Stimulated activated naive CD8-positive, alpha-beta T cell treated with anti-CD3 and anti-CD28 coated beads, Interleukin-15, Interleukin-2, amounts not matched to agents 100 U/mL and 50 U/mL, for 24 hours (primary cell): ENCODE measurements around the gene XPO6.

ENCODE experiments used
- ATAC-seq: fragments of 150-1000 bp; cut with Tn5 transposase; one replicate; pipeline ENCODE4 v1.10.0; 2021
- DNase-seq: peaks from one replicate; pipeline ENCODE4 v3.0.0; 2021

Gene XPO6

DNA sequence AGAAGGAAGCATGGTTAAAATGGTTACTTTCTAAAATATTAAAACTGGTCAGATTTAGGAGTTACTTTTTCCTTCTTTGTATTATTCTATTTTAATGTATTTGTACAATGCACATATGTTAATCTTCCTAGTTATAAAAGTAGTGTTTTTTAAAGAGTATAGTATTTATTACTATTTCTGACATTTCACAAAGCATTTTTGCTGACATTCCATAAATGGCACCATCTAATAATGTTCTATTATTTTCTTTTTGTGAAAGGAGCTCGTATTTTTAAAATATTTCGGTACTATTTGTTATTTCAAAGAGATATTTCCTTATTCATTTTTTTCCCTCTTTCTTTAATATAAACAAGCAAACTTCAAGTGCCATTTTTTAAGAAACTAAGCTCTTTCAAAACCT, 100.8 kb downstream of the XPO6 start:
- ATAC-seq = no peak
- DNase-seq = no peak

DNA sequence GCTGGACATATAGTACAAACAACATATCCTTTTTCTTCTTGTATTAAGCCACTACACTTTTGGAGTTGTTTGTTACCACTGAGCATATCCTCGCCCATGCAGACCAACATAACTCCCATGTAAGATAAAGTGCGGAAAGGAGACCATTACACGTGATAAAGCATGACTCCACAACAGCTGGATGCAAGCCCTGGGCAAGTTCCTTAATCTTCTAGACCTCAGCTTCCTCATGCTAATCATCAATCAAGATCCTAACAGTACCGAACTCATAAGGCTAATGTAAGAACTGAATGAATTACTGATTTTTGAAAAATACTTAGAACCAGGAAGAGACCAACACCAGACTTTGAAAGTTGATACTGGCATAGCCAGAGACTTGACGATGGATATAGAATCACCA, 101.3 kb downstream of the XPO6 start:
- ATAC-seq = no peak
- no peak for DNase-seq

DNA sequence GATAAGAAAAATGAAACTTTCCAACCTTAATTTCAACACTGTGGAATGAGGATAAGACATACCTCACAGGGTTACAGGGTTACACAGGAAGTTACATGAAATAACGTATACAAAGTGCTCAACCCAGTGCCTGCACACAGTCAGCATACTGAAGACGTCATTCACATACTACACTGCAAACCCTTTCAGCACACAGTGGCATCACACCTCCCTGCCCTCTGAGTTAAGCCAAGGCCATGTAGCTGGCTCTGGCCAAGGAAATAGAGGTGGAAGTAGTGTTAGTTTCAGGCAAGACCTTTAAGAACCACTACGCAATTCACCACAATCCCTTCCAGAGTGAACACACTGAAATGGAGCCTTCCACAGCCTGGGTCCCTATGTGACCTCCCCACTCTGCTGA, 101.7 kb downstream of the XPO6 start:
- DNase-seq (no peak), ATAC-seq (no peak)

DNA sequence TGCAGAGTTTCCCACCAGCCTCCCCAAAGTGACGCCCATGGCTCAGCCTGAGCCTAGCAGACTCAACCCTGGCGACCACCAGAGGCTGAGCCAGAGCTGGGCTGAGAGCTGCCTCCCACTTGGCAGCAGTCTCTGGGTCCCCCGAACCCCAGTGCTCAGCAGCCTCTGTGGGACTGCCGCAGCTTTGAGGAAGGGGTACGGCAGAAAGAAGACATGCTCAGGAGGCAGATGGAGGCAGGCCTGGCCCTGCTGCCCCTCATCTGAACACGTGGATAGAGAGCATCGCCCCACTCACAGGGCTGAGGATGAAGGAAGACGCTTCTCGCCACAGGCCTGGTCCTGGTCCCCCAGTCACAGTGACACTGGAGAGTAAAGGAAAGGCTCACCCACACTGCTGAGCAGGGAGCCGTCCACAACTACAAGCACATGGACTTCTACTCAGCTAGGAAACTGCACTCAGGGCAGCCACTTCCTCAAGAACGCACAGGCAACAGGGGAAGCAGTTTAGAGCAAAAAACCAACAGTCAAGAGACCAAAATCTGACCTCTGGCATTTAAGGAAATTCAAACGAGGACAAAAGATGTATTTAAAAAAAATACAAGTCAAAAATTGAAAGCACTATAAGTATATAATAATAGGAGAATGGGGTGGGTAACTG, 103.0 kb downstream of the XPO6 start:
- no peak for ATAC-seq
- DNase-seq = no peak

DNA sequence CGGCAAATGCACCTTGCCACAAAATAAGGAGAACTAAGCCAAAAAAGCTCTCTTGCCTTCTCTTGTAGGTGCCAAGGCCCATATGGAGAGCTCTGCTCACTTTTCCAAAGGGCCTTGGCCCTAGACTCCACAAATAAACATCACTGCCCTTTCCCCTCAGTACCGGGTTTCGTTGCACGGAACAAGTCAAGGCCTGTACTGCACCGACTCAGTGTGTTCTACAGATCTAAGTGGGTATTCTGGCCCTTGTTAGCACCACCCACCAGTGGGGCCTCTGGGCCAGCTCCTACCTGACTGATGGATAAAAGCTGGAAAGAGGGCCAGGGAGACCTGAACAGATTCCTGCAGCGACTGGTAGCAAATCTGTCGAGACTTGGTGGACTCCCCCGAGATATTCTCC, 104.5 kb downstream of the XPO6 start:
- no peak for ATAC-seq

DNA sequence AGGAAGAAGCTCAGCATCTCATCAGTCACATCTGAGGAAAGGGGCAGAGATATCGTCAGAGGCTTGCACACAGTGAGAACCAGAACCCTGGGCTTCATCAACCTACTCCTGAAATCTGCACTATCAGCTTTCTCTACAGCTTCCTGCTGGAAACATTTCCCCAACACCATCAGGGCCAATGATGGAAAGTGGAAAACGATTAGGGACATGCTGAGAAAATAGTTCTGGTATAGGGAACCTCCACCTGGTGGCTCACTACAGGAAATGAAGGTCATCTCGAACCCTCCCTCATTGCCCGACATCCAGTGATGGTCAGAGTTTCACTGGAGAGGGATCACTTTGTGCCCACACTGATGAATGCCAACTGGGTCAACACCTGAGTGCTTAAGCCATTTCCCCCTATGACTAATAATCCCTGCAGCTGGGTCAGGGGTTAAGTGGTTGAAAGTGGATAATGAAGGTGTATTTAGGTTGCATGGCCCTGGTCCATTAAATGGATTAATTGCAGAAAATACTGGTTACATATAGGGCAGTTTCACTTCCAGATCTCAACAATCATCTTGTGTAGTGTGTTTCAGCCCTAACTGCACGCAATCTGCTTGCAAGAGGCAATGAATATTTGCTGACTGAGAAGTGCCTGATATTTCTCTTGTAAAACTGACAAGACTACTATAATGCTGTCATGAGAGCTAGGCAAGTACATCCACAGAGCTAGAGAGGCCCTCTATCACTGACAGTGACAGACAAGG, 105.1 kb downstream of the XPO6 start:
- DNase-seq (no peak), ATAC-seq (no peak)

More for the DNA sequence above, 104.5 kb downstream of the XPO6 start:
- no peak for DNase-seq

DNA sequence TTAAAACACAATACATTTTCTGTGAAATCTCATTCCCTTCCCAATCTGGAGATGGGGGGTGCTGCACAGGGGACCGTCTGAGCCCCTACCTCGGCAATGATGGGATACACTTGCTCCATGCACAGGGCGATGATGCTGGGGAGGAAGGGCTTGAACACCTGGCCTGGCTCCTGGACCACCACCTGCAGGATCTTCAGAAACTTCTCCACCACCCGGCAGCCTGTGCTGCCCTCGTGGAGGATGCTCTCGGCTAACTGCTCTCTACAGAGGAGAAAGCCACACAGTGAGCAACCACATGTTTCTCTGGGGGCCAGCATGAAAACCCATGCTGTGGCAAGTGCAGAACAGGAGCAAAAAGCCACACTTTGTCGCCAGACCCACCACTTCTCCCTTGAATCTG, 105.8 kb downstream of the XPO6 start:
- ATAC-seq = no peak
- DNase-seq = no peak

DNA sequence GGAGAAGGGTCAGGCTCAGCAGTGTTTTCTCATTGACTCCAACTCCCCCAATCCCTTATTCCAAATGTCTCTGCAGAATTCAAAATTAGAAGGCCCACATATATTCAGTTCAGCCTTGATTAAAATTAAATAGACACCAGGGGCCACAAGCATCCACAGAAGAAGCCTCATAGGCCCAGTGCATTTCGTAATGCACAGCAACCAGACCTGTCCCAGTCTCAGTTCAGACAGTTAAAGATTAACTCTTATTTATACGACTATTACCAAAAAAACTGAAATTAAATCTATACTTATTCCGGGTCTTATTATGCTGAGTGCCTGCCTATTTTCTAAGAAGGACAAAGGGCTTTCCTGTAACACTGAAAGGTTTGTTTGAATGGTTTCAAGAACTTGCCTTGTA, 106.5 kb downstream of the XPO6 start:
- ATAC-seq = no peak
- no peak for DNase-seq

DNA sequence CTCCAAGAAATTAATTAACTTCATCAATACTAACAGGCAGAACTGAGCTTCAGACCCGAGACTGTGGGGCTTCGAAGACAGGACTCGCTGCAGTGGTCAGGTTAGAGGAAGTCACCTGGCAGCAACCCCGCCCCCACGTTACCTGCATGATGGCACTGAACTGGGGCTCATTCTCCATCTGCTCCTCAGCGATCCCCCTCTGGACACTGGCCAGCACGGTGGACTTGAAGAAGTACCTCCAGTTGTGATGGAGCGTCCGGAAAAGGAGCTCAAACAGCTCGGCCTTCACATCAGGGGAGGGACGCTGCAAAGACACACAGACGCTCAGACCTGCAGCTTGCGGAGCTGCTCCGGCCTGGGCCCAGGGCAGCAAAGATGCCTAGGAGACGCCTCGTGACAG, 107.4 kb downstream of the XPO6 start:
- ATAC-seq (no peak), DNase-seq (no peak)

DNA sequence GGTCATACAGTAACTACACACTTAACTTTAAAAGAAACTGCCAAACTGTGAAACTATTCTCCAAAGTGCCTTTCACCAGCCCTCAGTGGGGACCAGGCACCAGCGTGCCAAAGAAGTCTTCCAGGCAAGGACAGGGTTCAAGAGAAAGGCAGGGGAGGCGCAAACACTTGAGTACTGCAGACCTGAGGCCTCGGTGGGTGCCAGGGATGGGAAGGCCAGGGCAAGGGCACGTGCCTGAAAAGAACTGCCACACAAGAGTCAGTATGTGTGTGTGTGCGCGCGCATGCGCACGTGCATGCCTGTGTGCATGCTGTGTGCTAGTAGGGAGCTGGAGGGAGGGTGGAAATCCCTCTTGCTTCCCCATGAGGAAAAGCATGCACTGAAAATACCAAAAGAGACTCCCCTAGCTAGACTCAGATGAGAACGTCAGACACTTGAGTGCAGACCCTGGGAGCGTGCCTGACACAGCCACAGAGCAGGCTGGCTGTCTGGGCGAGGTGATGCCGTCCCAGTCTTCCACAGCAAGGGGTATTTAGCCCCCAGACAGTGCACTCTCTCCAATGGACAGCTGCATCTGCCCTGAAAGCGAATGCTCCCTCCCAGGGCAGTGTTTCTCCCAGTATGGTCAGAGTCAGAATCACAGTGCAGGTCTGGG, 108.1 kb downstream of the XPO6 start:
- ATAC-seq (no peak), DNase-seq (no peak)

DNA sequence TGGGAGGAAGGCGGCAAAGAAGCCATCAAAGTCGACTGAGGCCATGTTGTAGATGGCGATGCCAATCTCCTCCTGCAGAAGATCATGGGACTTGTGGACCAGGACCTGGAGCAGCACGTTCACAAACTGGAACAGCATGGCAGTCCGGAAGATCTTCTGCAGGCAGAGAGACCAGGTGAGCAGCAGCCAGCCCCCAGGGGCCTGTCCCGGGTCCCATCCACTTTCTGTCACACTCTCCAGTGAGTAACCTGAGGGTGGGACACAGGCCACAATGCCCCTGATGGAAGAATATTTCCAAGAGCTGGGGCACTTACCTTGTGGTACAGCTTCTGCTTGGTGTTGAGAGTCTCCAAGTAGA, 110.3 kb downstream of the XPO6 start:
- ATAC-seq (no peak), DNase-seq (no peak)

DNA sequence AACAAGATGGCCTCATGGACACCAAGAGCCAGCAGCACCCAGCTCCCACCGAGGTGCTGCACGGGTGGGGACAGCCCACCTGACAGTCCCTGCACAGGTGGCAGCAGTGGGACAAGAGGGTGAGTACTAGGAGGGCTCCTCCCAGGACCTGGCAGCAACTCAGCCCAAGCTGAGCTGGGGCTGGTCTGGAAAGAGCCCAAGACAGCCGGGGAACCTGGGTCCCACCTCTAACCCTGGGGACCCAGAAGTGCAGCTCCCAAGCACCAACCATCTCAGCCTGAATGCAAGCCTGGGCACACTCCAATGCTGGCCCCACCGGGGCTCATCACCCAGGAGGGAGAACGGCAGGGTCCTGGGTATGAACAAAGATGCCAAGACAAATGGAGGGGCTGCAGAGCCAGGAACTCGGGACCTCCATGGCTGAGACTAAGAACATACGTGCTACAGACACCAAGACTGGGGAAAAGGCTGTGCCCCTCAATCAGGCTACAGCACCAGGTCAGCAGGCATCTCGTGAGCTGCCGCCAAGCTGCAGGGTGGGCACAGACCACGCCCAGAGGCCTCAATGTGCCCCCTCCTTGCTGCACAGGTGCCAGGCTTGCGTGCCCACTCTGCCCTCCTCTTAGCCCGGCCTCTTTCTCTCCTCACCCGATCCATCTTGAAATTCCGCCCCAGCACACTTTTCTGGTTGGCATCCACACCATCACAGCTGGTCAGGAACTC, 110.8 kb downstream of the XPO6 start:
- no peak for DNase-seq

DNA sequence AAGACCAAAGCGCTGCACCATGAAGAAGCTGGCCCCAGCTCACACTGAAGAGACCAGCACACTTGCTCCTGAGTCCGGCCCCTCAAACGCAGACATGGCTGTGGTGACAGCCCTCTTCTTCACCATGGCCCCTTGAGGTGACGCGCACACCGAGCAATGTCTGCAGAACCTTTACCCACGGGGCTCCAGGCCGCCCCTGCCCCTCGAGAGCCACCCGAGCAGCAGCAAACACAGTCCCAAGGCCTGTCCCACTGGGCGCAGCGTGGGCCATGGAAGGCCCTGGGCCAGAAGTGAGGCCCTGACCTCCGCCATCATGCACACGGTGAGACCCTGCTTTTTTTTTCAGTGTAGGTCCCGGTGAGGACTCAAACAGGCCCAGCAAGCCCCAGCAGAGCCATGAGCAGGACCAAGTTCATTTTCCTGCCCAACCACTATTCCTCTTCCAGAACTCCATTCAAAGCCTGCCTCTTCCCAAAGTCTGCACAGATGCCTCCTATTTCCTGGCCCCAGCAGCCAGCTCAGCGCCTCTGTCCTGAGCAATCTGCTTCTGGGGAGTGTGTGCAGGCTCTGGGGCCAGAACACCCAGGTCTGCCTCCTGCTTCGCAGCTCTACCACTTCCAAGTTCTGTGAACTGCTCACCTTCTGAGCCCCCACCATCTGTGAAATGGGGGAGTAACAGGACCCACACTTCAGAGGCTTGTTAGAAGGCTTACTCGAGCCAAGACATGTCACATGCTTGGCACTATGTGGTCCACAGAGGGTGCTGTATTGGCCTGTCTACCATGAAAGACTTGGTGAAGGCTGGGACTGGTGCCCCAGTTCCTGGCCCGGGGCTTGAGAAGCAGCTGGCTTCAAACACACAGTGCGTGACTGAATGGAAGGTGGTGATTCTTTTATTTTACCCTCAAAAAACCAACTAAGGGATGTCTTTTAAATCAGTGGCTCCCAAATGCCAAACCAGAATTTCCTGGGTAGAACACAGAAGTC, 112.5 kb downstream of the XPO6 start:
- no peak for ATAC-seq
- DNase-seq = no peak

More for the DNA sequence above, 110.8 kb downstream of the XPO6 start:
- ATAC-seq = no peak

DNA sequence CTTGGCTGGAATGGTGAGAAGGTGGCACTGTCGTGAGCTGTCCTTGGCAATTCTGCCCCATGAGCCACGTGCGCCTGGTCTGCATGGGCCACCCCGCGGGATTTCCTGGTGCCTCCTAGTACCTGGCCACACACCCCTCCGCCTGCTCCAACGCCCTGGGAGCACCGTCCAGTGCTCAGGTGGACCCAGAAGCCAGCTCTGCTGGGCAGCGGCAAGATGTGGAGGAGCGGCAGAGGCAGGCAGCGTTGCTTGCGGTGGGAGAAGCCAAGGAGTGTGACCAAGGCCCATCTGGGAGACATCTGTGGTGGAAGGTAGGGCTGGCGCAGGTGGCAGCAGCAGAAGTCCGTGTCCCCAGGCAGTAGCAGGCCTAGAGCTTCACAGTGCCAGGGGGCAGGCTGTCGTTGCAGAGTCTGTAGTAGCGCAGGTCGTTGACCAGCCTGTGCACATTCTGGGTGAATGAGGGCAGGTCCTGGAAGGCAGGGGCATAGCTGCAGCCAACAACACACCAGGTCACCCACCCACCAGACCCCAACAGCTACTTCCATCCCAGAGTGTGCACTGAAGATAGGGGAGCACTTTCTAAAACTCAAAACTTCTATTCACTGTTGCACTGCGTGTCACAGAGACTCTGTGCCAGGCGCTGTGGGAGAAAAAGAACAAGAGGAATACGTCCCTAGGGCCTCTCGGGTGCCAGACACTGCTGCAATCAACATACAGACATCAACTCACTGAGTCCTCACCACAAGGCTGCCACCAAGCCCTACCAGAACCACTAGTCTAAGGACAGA, 113.4 kb downstream of the XPO6 start:
- no peak for ATAC-seq
- no peak for DNase-seq

DNA sequence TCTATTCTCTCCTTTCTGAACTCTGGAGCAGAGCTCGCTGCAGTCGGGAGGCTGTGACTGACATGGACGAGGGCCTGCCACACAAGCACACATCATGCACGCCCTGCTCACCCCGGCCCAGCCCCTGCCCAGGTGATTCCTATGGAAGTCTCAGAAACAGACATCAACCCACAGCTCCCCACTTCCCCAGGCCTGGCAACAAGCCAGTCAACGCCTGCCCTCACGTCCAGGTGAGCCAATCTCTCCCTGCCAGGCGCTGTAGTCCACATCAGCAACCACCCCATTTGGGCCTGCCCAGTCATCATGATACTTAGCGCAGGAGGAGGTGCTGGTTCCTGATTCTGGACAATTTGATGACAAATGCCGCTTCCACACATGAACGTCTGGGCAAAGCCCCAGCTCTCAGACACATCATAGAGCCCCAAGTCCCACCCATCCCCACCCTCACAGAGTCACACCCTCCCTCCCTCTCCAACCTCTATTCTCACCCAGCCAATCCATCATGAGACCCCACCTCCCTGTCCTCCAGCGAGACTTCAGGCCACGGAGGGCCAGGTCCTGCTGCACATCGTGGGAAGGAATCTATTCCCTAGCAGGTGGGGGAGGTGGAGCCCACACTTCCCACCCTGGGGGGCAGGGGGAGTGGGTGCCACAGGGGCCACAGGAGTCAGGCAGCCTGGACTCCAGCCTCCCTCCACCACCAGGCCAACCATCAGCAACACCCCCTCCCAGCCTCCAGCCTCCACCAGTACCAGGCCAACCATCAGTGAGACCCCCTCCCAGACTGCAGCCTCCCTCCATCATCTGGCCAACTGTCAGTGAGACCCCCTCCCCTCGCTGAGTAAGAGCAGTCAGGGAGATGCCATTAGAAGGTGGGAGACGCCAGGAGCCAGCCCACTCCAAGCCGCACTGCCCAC, 114.5 kb downstream of the XPO6 start:
- DNase-seq (no peak), ATAC-seq (no peak)

DNA sequence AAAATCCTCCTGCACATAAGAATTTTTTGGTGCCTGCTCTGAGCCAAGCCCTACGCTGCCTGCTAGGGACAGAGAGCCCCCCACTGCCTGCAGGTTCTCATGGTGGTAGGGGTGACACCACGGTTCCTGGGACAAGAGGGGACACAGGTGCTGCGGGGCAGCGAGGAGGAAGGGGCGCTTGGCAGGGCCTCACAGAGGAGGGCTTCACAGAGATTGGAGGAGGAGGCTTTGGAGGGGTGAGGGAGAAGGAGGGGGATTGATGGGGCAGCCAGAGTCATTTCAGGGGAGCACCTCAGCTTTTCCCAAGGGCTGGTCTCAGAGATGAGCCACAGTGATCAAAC, 118.4 kb downstream of the XPO6 start:
- ATAC-seq (no peak), DNase-seq (no peak)

DNA sequence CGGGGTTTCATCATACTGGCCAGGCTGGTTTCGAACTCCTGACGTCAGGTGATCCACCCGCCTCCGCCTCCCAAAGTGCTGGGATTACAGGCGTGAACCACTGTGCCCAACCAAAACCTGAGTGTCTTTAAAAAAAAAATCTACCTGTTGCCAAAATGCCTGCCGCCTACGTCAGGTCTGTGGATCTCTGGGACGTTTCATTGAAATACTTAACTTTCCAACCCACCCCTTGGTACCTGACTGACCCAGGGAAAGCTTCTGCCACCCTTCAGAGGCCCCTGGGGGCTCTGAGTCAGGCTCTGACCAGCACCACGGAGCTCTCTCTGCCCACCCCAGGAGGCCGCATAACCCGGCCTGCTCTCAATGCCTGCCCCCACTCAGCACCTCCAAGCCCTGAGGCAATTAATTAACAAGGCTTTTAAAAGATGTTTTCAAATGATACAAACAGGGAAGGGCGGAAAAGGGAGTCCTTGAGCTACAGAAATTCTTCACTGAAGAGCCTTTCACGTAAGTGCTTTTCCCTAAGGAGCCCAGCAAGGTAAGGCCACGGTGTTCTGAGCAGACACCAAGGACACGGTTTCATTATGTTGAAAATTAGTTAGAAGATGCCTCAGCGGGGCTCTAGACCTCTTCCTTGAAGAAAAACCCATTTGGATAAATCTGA, 118.9 kb downstream of the XPO6 start:
- ATAC-seq (no peak), DNase-seq (no peak)

DNA sequence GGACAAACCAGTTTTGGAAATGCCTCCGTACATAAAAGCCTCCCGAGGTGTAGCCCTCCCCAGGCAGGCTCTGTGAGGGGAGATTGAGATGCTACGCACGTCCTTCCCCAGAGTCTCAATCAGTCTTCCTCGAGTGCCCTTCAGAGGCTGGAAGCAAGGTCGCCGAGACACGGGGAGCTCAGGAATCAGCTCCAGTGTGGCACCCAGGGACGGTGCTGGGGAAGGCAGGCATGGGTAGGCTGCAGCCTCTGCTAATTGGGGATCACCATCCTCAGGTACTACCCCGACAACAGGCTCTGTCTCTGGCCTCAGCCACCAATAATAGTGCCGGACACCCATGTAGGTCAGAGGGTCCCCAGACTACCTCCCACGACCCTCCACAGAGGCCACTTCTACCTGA, 120.1 kb downstream of the XPO6 start:
- ATAC-seq = no peak
- no peak for DNase-seq

DNA sequence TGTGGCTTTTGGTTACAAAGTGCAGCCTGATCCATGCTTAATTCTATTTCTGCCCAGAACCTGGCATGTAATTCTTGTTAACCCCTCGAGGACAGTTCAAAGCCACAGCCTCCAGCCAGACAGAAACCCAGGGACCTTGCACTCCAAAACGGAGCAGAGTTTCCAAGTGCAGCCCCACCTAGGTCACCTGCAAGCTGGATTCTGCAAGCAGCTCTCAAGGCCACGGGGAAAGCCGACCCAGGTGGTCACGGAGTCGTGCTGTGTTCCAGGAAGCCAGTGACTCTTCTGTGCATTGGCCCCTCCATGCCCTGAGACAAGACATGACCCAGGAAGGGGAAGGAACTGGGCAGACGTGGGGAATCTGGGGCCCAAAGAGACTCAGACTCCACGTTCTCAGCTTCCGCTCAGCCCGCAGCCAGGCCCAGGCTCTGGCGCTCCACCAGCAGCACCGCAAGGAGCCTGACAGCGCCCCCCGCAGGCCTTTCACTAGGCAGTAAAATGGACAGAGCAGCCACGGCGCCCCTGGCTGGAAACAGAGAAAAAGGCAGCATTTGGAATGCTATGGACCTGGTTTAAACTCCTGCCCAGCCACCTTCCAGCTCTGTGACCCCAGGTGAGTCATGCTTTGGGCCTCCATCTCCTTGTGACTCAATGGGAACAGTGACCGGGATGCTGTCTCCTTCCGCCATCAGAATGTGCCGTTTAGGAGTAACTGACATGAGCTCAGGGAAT, 121.0 kb downstream of the XPO6 start:
- peak; percentile 19 for DNase-seq
- ATAC-seq = no peak
